ENCODE measurements around the gene B4GALT4. TPM values are rescaled to one million over a fixed set of nuclear protein-coding genes. Genes with fewer than 3 reads are reported as not detected.

Gene B4GALT4
- total RNA-seq, 1 experiment from 2014 or later = 18.3 TPM

DNA sequence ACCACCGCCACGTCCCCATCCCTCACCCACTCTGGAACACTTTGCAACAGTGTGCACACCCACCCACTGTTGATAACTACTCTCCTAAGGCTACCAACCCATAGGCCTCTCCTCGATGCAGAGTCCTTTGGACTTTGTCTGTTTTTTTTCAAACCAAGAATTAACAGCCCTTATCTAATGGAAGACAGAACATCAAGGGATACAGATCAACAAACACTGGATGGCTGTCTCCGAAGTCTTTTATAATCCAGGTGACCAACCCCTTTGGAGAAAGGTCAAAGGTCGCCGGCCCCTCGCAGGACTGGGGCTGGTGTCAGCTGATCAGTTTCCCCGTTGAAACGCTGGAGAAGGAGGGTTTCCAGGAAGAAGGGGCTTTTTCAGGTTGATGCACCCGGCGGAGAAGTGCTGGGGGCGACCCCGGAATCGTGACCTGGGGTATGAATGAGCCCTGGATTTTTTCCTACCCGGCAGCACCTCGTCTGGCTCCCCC lies 532 bp downstream of the B4GALT4 start:
- CTCF ChIA-PET = interaction anchor here (0.6 to 7.6 kb wide), 23 partner anchors 9 to 443 kb away, joined by 3 to 118 read pairs (median 4); partner anchors contain the start of gene TEX55
- POLR2A ChIA-PET = interaction anchor here (0.7 to 3.0 kb wide), 19 partner anchors 9 to 436 kb away, joined by 3 to 24 read pairs (median 5); partner anchors contain the start of genes ARHGAP31, COX17, TEX55 and TIMMDC1
- H3K27me3 Mint-ChIP-seq (ENCODE audit: insufficient read depth, unreplicated experiment) = no peaks in the 10 kb centered on the region
- TF ChIP-seq, protein P1, sequence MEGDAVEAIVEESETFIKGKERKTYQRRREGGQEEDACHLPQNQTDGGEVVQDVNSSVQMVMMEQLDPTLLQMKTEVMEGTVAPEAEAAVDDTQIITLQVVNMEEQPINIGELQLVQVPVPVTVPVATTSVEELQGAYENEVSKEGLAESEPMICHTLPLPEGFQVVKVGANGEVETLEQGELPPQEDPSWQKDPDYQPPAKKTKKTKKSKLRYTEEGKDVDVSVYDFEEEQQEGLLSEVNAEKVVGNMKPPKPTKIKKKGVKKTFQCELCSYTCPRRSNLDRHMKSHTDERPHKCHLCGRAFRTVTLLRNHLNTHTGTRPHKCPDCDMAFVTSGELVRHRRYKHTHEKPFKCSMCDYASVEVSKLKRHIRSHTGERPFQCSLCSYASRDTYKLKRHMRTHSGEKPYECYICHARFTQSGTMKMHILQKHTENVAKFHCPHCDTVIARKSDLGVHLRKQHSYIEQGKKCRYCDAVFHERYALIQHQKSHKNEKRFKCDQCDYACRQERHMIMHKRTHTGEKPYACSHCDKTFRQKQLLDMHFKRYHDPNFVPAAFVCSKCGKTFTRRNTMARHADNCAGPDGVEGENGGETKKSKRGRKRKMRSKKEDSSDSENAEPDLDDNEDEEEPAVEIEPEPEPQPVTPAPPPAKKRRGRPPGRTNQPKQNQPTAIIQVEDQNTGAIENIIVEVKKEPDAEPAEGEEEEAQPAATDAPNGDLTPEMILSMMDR (IDR thresholded peaks at IDR 0.05; ENCODE audit: unreplicated experiment) = no peak
- peak overlapping the region; percentile 87 for H3K27ac Mint-ChIP-seq (ENCODE audit: low read depth, unreplicated experiment)
- H3K4me3 Mint-ChIP-seq (ENCODE audit: unreplicated experiment) = peak overlapping the region; percentile 77
- no TSS peak for BruUV-seq (replicated peaks)
- H3K36me3 Mint-ChIP-seq (ENCODE audit: insufficient read depth, unreplicated experiment) = peaks cover 14% of the 10 kb centered on the region
- no peaks in the 10 kb centered on the region for H3K9me3 Mint-ChIP-seq (ENCODE audit: unreplicated experiment)
- peaks cover 11% of the 10 kb centered on the region for H3K4me1 Mint-ChIP-seq (ENCODE audit: insufficient read depth, unreplicated experiment)
- intact Hi-C loops (cut with micrococcal nuclease) = loop anchor here (2.0 kb wide), 1 partner anchor 63 kb away; no protein-coding TSS in a partner anchor
- DNase-seq (ENCODE audit: unreplicated experiment) = peak; percentile 28

DNA sequence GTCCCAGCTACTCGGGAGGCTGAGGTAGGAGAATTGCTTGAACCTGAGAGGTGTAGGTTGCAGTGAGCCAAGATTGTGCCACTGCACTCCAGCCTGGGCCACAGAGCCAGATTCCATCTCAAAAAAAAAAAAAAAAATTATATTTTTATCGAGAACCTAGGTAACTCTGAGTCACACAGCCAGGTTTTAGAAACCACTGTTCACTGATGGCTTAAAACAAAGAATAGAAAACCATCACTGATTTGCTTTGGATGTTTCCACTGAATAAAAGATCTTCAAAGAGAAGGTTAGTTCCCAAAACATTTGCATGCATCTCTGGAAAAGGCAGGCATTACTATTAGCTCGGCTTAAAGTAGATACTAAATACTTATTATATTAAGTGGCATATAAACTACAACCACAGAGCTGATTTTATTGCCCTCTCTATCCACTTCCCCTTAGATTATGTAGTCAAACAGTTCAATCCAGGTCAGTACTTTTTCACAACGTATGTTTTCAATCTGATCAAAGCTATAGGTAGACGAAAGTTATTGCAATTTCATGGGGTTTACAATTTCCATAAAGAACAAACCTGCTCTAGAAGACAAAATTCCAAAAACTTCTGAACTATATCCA lies 1.4 kb downstream of the B4GALT4 start:
- Mint-ChIP-seq H3K27ac (ENCODE audit: low read depth, unreplicated experiment) (peak overlapping the region; percentile 87), H3K4me1 (ENCODE audit: insufficient read depth, unreplicated experiment) (peaks cover 18% of the 10 kb centered on the region), H3K36me3 (ENCODE audit: insufficient read depth, unreplicated experiment) (peaks cover 16% of the 10 kb centered on the region), H3K9me3 (ENCODE audit: unreplicated experiment) (no peaks in the 10 kb centered on the region), H3K4me3 (ENCODE audit: unreplicated experiment) (peak overlapping the region; percentile 77), H3K27me3 (ENCODE audit: insufficient read depth, unreplicated experiment) (no peaks in the 10 kb centered on the region)
- intact Hi-C loops (cut with micrococcal nuclease) = no loop called here
- TSS peak; percentile 44 for BruUV-seq (replicated peaks)
- DNase-seq (ENCODE audit: unreplicated experiment) = peak; percentile 10
- TF ChIP-seq, protein P1 (IDR thresholded peaks at IDR 0.05; ENCODE audit: unreplicated experiment) = no peak
- CTCF ChIA-PET = interaction anchor here (0.6 to 1.5 kb wide), 5 partner anchors 67 to 228 kb away, joined by 3 to 6 read pairs (median 3); partner anchors contain the start of gene TEX55
- POLR2A ChIA-PET = interaction anchor here (0.6 to 3.0 kb wide), 7 partner anchors 56 to 518 kb away, joined by 3 to 22 read pairs (median 5); partner anchors contain the start of genes ARHGAP31 and TEX55

DNA sequence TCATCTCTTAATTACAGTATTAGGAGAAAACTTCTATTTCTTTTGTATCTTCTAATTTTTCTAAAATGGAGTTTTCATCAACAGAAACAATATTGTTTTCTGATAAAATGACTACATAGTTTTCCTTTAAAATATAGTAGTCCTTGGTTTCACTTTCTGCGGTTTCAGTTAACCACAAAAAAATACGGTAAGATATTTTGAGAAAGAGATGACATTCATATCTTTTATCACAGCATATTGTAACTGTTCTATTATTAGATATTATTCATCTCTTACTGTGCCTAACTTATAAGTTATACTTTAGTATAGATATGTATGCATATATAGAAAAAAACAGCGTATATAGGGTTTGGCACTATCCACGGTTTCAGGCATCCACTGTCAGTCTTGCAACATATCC lies 2.3 kb downstream of the B4GALT4 start:
- Mint-ChIP-seq H3K27ac (ENCODE audit: low read depth, unreplicated experiment) (peak overlapping the region; percentile 87), H3K9me3 (ENCODE audit: unreplicated experiment) (no peaks in the 10 kb centered on the region), H3K36me3 (ENCODE audit: insufficient read depth, unreplicated experiment) (peaks cover 25% of the 10 kb centered on the region), H3K4me1 (ENCODE audit: insufficient read depth, unreplicated experiment) (peaks cover 18% of the 10 kb centered on the region), H3K27me3 (ENCODE audit: insufficient read depth, unreplicated experiment) (no peaks in the 10 kb centered on the region), H3K4me3 (ENCODE audit: unreplicated experiment) (no peak overlapping the region)
- no peak for DNase-seq (ENCODE audit: unreplicated experiment)
- intact Hi-C loops (cut with micrococcal nuclease) = no loop called here
- ChIA-PET CTCF (interaction anchor here (0.6 to 1.5 kb wide), 3 partner anchors 93 to 442 kb away, joined by 3 to 6 read pairs (median 5); partner anchors contain the start of gene TEX55), POLR2A (no interaction called here)
- TF ChIP-seq, protein P1 (IDR thresholded peaks at IDR 0.05; ENCODE audit: unreplicated experiment) = no peak
- BruUV-seq (replicated peaks) = no TSS peak

DNA sequence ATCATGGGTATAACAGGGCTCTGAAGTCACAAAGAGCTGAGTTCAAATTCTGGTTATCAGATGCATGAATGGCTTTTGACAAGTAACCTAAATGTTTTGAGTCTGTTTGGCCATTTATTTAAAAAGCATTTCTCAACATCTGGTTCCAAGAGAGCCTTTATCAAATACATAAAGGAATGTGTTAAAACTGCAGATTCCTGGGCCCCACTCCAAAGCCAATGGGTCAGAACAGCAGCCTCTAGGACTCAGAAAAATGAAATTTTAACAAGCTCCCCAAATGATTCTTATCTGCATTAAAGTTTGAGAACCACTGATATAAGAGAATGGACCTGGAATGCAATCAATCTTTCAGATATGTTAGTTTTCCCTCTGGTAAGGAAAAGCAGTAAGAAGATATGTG lies 3.4 kb downstream of the B4GALT4 start:
- TF ChIP-seq, protein P1 (IDR thresholded peaks at IDR 0.05; ENCODE audit: unreplicated experiment) = no peak
- Mint-ChIP-seq H3K4me3 (ENCODE audit: unreplicated experiment) (no peak overlapping the region), H3K27ac (ENCODE audit: low read depth, unreplicated experiment) (no peak overlapping the region), H3K27me3 (ENCODE audit: insufficient read depth, unreplicated experiment) (no peaks in the 10 kb centered on the region), H3K9me3 (ENCODE audit: unreplicated experiment) (no peaks in the 10 kb centered on the region), H3K36me3 (ENCODE audit: insufficient read depth, unreplicated experiment) (peaks cover 34% of the 10 kb centered on the region), H3K4me1 (ENCODE audit: insufficient read depth, unreplicated experiment) (peaks cover 18% of the 10 kb centered on the region)
- intact Hi-C loops (cut with micrococcal nuclease) = no loop called here
- DNase-seq (ENCODE audit: unreplicated experiment) = no peak
- ChIA-PET POLR2A (interaction anchor here (0.6 to 1.2 kb wide), 7 partner anchors 30 to 557 kb away, joined by 3 to 4 read pairs (median 3); no protein-coding TSS in a partner anchor), CTCF (interaction anchor here (0.6 to 1.7 kb wide), 6 partner anchors 27 to 443 kb away, joined by 3 to 6 read pairs (median 3); partner anchors contain the start of gene TEX55)
- BruUV-seq (replicated peaks) = no TSS peak

Measured in MCF 10A (cell line).